GM23338 (cell line): ENCODE results near the gene HDAC11.

Experiments used
- CREB1 ChIP-seq: fragments of 250-450 bp; sonication (Bioruptor Pico); IDR thresholded peaks from 2 replicates; pipeline ENCODE4 v1.5.0; 2020; ENCODE audit warnings: low read depth, mild to moderate bottlenecking, moderate library complexity
- ETS1 ChIP-seq: IDR thresholded peaks from 2 replicates; pipeline ENCODE4 v1.6.1; 2016; ENCODE audit warnings: antibody characterized with exemption
- EZH2 ChIP-seq: fragments of 200-600 bp; sonication (generic); IDR thresholded peaks from one replicate; pipeline ENCODE4 v1.8.0; 2017; ENCODE audit warnings: antibody characterized with exemption, mild to moderate bottlenecking, low read depth; ENCODE audit not compliant: unreplicated experiment
- EZH2phosphoT487 ChIP-seq: fragments of 200-600 bp; sonication (generic); IDR thresholded peaks from one replicate; pipeline ENCODE4 v1.8.1; 2018; ENCODE audit warnings: antibody characterized with exemption; ENCODE audit not compliant: unreplicated experiment
- JUNB ChIP-seq: IDR thresholded peaks from one replicate; pipeline ENCODE4 v1.6.1; 2016; ENCODE audit warnings: antibody characterized with exemption; ENCODE audit not compliant: unreplicated experiment
- POLR2AphosphoS5 ChIP-seq: IDR thresholded peaks from 2 replicates; pipeline ENCODE4 v1.6.1; 2016; ENCODE audit warnings: antibody characterized with exemption, low read depth
- STAT1 ChIP-seq: IDR thresholded peaks from one replicate; pipeline ENCODE4 v1.6.1; 2016; ENCODE audit warnings: antibody characterized with exemption; ENCODE audit not compliant: unreplicated experiment
- ZNF331 ChIP-seq: fragments of 250-450 bp; sonication (Bioruptor Pico); IDR thresholded peaks from 2 replicates; pipeline ENCODE4 v1.5.0; 2020; ENCODE audit warnings: low read depth, mild to moderate bottlenecking, moderate library complexity
- TF ChIP-seq, protein P1 (sequence below), 2 experiments: fragments of 200-600 bp in 1 of 2; sonication (generic) in 1 of 2; conservative IDR thresholded peaks; 2 replicates each; pipeline versions ENCODE4 v1.5.1 to v1.6.1; 2016 to 2017; ENCODE audit warnings: antibody characterized with exemption in 2 of 2, low read depth in 2 of 2, mild to moderate bottlenecking in 2 of 2, moderate library complexity in 1 of 2
- TF ChIP-seq, protein P2 (sequence below): IDR thresholded peaks from one replicate; pipeline ENCODE4 v1.6.1; 2018; ENCODE audit warnings: antibody characterized with exemption; ENCODE audit not compliant: unreplicated experiment

DNA sequence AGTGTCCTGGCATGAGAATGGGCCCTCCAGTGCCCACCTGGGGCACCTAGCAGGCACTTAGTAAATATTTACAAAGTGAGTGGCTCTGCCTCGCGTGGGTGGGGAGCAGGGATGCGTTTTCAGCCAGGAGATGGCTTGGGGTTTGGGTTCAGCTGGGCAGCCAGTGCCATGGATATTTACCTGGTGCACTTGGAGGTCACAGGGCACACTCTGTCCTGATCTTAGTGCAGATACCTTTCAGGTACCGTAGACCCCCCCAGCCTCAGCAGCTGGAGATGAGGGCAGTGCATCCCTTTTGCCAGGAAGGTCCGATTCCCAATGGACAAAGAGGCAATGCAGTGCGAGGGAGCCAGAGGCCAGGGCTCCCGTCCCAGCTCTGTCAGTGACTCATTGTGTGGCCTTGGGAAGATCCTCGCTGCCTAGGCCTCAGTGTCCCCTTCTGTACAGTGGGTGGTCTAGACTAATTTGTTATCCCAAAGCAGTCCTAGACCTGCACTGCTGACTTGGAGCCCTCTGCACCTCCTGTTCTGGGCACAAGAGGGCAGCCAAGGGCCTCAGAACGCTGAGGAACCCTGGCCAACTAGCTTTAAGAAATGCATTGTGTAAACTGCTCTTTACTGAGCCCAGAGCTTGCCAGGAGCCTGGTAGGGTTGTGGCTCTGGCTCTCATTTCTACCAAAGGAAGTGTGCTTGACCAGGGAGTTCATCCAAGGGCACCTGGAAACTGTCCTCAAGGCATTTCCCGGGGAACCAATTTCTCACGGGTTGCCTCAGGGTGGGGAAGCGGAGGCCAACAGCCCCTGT, 16.0 kb downstream of the HDAC11 start:
- TF ChIP-seq EZH2 = no peak
- TF ChIP-seq, protein P1, sequence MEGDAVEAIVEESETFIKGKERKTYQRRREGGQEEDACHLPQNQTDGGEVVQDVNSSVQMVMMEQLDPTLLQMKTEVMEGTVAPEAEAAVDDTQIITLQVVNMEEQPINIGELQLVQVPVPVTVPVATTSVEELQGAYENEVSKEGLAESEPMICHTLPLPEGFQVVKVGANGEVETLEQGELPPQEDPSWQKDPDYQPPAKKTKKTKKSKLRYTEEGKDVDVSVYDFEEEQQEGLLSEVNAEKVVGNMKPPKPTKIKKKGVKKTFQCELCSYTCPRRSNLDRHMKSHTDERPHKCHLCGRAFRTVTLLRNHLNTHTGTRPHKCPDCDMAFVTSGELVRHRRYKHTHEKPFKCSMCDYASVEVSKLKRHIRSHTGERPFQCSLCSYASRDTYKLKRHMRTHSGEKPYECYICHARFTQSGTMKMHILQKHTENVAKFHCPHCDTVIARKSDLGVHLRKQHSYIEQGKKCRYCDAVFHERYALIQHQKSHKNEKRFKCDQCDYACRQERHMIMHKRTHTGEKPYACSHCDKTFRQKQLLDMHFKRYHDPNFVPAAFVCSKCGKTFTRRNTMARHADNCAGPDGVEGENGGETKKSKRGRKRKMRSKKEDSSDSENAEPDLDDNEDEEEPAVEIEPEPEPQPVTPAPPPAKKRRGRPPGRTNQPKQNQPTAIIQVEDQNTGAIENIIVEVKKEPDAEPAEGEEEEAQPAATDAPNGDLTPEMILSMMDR (conservative IDR thresholded peaks at IDR 0.05; ENCODE audit: low read depth in 2 of 2) = peak; percentile 88 to 97
- no peak for TF ChIP-seq JUNB
- TF ChIP-seq EZH2phosphoT487 = no peak
- TF ChIP-seq POLR2AphosphoS5 = no peak
- TF ChIP-seq, protein P2, sequence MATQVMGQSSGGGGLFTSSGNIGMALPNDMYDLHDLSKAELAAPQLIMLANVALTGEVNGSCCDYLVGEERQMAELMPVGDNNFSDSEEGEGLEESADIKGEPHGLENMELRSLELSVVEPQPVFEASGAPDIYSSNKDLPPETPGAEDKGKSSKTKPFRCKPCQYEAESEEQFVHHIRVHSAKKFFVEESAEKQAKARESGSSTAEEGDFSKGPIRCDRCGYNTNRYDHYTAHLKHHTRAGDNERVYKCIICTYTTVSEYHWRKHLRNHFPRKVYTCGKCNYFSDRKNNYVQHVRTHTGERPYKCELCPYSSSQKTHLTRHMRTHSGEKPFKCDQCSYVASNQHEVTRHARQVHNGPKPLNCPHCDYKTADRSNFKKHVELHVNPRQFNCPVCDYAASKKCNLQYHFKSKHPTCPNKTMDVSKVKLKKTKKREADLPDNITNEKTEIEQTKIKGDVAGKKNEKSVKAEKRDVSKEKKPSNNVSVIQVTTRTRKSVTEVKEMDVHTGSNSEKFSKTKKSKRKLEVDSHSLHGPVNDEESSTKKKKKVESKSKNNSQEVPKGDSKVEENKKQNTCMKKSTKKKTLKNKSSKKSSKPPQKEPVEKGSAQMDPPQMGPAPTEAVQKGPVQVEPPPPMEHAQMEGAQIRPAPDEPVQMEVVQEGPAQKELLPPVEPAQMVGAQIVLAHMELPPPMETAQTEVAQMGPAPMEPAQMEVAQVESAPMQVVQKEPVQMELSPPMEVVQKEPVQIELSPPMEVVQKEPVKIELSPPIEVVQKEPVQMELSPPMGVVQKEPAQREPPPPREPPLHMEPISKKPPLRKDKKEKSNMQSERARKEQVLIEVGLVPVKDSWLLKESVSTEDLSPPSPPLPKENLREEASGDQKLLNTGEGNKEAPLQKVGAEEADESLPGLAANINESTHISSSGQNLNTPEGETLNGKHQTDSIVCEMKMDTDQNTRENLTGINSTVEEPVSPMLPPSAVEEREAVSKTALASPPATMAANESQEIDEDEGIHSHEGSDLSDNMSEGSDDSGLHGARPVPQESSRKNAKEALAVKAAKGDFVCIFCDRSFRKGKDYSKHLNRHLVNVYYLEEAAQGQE = no peak
- TF ChIP-seq CREB1 (CRISPR knock-in tag) = no peak
- no peak for TF ChIP-seq STAT1
- no peak for TF ChIP-seq ETS1
- no peak for TF ChIP-seq ZNF331 (CRISPR knock-in tag)
